Mesothelial cell of epicardium (in vitro differentiated cells): ENCODE measurements around the gene PODNL1. TPM values are rescaled to one million over a fixed set of nuclear protein-coding genes. Genes with fewer than 3 reads are reported as not detected.

Experiments
- DNase-seq, 2 experiments: peaks; one replicate each; pipeline ENCODE4 v3.0.0; 2021; ENCODE audit warnings: low spot score in 2 of 2; ENCODE audit not compliant: unreplicated experiment in 2 of 2
- H3K27ac Mint-ChIP-seq: 2 replicates; pipeline ENCODE4 v1.8.0; 2021; ENCODE audit warnings: mixed read lengths
- H3K27me3 Mint-ChIP-seq: 2 replicates; pipeline ENCODE4 v1.8.0; 2021; ENCODE audit warnings: low read depth, mixed read lengths
- H3K36me3 Mint-ChIP-seq: 2 replicates; pipeline ENCODE4 v1.8.0; 2021; ENCODE audit warnings: mixed read lengths
- H3K4me1 Mint-ChIP-seq: 2 replicates; pipeline ENCODE4 v1.8.0; 2021; ENCODE audit warnings: mixed read lengths
- H3K4me3 Mint-ChIP-seq: 2 replicates; pipeline ENCODE4 v1.8.0; 2021; ENCODE audit warnings: mild to moderate bottlenecking, moderate library complexity, mixed read lengths
- H3K9me3 Mint-ChIP-seq: 2 replicates; pipeline ENCODE4 v1.8.0; 2021; ENCODE audit warnings: mixed read lengths
- total RNA-seq: library from RNA; stranded (reverse); gene quantifications from 3 replicates; pipeline ENCODE4 v1.2.1, GENCODE V29; 2021
- TF ChIP-seq, protein P1 (sequence below): fragments of 200-600 bp; sonication (generic); IDR thresholded peaks from one replicate; pipeline ENCODE4 v1.5.0; 2021; ENCODE audit warnings: antibody characterized with exemption; ENCODE audit not compliant: unreplicated experiment

The PODNL1 gene
- total RNA-seq, 1 donor from 2014 or later: 1.0 TPM

DNA sequence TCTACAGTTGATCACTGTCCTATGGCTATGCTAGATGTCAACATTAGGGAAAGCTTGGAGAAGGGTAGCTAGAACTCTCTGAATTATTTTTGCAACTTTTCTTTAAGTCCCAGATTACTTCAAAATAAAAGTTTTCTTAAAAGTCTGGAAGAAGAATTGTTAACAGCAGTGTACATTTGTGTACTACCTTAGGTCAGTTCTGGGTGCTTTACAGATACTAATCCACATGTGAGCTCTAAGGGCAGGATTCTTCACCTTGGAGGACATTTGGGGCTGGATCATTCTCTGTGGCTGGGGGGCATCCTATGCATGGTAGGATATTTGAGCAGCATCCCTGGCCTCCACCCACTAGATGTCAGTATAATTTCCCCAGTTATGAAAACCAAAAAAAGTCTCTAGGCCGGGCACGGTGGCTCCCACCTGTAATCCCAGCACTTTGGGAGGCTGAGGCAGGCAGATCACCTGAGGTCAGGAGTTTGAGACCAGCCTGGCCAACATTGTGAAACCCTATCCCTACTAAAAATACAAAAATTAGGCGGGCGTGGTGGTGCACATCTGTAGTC, 35.1 kb downstream of the PODNL1 start:
- no peak for DNase-seq
- TF ChIP-seq, protein P1, sequence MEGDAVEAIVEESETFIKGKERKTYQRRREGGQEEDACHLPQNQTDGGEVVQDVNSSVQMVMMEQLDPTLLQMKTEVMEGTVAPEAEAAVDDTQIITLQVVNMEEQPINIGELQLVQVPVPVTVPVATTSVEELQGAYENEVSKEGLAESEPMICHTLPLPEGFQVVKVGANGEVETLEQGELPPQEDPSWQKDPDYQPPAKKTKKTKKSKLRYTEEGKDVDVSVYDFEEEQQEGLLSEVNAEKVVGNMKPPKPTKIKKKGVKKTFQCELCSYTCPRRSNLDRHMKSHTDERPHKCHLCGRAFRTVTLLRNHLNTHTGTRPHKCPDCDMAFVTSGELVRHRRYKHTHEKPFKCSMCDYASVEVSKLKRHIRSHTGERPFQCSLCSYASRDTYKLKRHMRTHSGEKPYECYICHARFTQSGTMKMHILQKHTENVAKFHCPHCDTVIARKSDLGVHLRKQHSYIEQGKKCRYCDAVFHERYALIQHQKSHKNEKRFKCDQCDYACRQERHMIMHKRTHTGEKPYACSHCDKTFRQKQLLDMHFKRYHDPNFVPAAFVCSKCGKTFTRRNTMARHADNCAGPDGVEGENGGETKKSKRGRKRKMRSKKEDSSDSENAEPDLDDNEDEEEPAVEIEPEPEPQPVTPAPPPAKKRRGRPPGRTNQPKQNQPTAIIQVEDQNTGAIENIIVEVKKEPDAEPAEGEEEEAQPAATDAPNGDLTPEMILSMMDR: no peak
- Mint-ChIP-seq H3K4me3 (no peak overlapping the region), H3K36me3 (no peaks in the 10 kb centered on the region), H3K9me3 (no peaks in the 10 kb centered on the region), H3K27me3 (no peaks in the 10 kb centered on the region), H3K27ac (no peak overlapping the region), H3K4me1 (peaks cover 11% of the 10 kb centered on the region)

DNA sequence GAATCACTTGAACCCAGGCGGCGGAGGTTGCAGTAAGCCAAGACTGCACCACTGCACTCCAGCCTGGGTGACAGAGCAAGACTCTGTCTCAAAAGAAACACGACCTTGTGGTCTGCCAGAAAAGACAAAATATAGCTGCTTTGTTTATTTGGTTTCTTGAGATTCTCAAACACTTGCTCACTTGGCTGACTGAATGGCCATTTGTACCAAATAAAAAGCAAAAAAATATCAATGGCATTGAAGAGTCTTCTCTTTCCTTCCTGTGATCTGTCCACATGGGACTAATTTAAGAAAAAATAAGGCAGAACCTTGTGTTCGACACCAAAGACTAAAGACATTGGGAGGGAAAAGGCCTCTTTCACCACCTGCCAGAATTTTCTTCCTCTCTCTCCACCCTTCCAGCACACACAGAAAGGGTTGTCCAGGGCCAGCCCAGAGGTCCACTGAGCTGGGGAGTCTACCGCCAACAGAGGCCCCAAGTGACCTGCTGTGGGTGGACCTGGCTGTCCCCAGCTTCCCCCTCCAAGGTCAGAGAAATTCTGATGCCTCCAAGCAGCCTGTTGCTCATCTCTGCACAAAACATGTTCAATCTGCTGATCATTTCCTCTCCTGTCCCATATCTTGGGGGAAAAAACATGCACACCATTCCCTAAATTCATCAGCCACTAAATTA, 38.2 kb downstream of the PODNL1 start:
- no peak overlapping the region for H3K4me3 Mint-ChIP-seq
- H3K27me3 Mint-ChIP-seq: no peaks in the 10 kb centered on the region
- DNase-seq: no peak
- H3K9me3 Mint-ChIP-seq: no peaks in the 10 kb centered on the region
- TF ChIP-seq, protein P1: no peak
- H3K4me1 Mint-ChIP-seq: no peaks in the 10 kb centered on the region
- no peak overlapping the region for H3K27ac Mint-ChIP-seq
- H3K36me3 Mint-ChIP-seq: no peaks in the 10 kb centered on the region

DNA sequence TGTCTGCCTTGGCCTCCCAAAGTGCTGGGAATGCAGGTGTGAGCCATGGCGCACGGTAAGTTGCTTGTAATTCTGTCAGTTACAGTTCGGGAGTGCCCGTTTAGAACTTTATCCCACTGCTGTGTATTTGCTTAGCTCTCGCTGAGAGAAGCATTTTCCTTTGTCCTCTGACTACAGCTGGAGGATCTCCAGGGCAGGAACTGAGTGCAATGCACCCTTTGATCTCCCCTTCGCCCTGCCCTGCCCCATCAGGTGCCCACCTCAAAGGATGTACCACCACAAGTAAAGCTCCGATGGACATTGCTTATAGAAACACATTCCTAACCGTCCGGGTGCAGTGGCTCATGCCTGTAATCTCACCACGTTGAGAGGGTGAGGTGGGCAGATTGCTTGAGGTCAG, 38.8 kb downstream of the PODNL1 start:
- Mint-ChIP-seq H3K27me3 (no peaks in the 10 kb centered on the region), H3K4me3 (no peak overlapping the region), H3K4me1 (no peaks in the 10 kb centered on the region), H3K9me3 (no peaks in the 10 kb centered on the region), H3K36me3 (no peaks in the 10 kb centered on the region), H3K27ac (no peak overlapping the region)
- DNase-seq: no peak
- TF ChIP-seq, protein P1: no peak

DNA sequence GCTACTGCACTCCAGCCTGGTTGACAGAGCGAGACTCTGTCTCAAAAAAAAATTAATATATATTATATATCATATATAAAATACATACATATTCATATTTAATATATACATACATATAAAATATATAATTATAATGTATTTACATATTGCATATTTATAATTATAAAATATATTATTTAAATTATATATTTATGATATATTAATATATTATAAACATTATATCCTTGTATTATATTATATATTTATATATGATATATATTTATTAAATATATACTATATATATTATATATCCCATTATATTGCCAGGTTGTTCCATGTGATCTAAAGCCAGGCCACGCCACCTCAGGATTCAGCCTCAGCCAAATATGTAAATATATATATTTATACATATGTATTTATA, 42.0 kb downstream of the PODNL1 start:
- Mint-ChIP-seq H3K27ac (no peak overlapping the region), H3K36me3 (no peaks in the 10 kb centered on the region), H3K27me3 (no peaks in the 10 kb centered on the region), H3K9me3 (no peaks in the 10 kb centered on the region), H3K4me3 (no peak overlapping the region), H3K4me1 (peaks cover 5% of the 10 kb centered on the region)
- no peak for DNase-seq
- TF ChIP-seq, protein P1: no peak

DNA sequence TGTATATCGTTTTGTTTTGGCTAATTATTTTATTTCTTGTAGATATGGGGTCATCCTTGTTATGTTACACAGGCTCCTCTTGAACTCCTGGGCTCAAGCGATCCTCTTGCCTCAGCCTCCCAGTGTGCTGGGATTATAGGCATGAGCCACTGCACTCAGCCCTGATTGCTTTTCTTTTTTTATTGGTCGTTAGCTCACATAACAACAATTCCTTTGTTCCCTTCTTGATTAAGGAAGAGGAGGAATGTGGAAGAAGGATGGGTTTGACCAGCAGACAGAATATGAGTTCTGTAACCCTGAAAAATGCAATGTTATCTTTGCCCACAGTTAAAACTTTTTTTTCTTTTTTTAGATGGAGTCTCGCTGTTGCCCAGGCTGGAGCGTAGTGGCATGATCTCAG, 43.7 kb downstream of the PODNL1 start:
- TF ChIP-seq, protein P1: no peak
- H3K27me3 Mint-ChIP-seq: no peaks in the 10 kb centered on the region
- H3K4me1 Mint-ChIP-seq: peaks cover 5% of the 10 kb centered on the region
- no peaks in the 10 kb centered on the region for H3K36me3 Mint-ChIP-seq
- no peak overlapping the region for H3K27ac Mint-ChIP-seq
- H3K9me3 Mint-ChIP-seq: no peaks in the 10 kb centered on the region
- DNase-seq: no peak
- H3K4me3 Mint-ChIP-seq: no peak overlapping the region
